Small intestine (tissue), 7 donors: Measurements from ENCODE around the gene EXOSC2. TPM values are rescaled to one million over a fixed set of nuclear protein-coding genes. Genes with fewer than 3 reads are reported as not detected.

Source experiments
- DNase-seq, 2 donors: peaks; one replicate each; pipeline versions ENCODE4 v3.0.0 to v3.0.0-alpha.2; 2013
- FAIRE-seq: peaks from 2 replicates; lab custom pipeline; 2012; peaks lifted over from hg19 to GRCh38; lab: Jason Lieb, UNC
- H3K27ac ChIP-seq, 3 donors: one replicate each; pipeline ENCODE4 v1.5.1; 2013; ENCODE audit warnings: low read length in 2 of 3, mild to moderate bottlenecking in 2 of 3, control low read depth in 1 of 3, inconsistent platforms in 1 of 3, low read depth in 1 of 3, moderate library complexity in 1 of 3
- H3K27me3 ChIP-seq, 3 donors: one replicate each; pipeline ENCODE4 v1.6.1; 2013; ENCODE audit warnings: low read length in 3 of 3, inconsistent platforms in 1 of 3; ENCODE audit not compliant: control insufficient read depth in 3 of 3, insufficient read depth in 3 of 3
- H3K36me3 ChIP-seq, 3 donors: one replicate each; pipeline ENCODE4 v1.6.1; 2013; ENCODE audit warnings: low read length in 3 of 3, inconsistent platforms in 1 of 3, low read depth in 1 of 3, mild to moderate bottlenecking in 1 of 3, moderate library complexity in 1 of 3; ENCODE audit not compliant: control insufficient read depth in 3 of 3, insufficient read depth in 2 of 3
- H3K4me1 ChIP-seq, 3 donors: one replicate each; pipeline ENCODE4 v1.6.1; 2013; ENCODE audit warnings: low read length in 2 of 3, inconsistent platforms in 1 of 3, low read depth in 1 of 3, mild to moderate bottlenecking in 1 of 3, moderate library complexity in 1 of 3; ENCODE audit not compliant: control insufficient read depth in 3 of 3, insufficient read depth in 2 of 3
- H3K4me3 ChIP-seq, 3 donors: one replicate each; pipeline ENCODE4 v1.5.1; 2013; ENCODE audit warnings: low read length in 3 of 3, control low read depth in 1 of 3, inconsistent platforms in 1 of 3, low read depth in 1 of 3, mild to moderate bottlenecking in 1 of 3, moderate library complexity in 1 of 3
- H3K9me3 ChIP-seq, 2 donors: one replicate each; pipeline ENCODE4 v1.6.1; 2013; ENCODE audit warnings: low read depth in 1 of 2, low read length in 1 of 2; ENCODE audit not compliant: control insufficient read depth in 2 of 2, insufficient read depth in 1 of 2
- WGBS, 3 donors: extraction: QIAGEN DNeasy Blood & Tissue Kit; methylation state at CpG; one replicate each; pipeline ENCODE4 v1.1.7; 2013; 5-methylcytosine and 5-hydroxymethylcytosine counted together
- polyA plus RNA-seq, 4 donors: library from polyadenylated mRNA; stranded (reverse) in 3 of 4; unstranded in 1 of 4; fragments of 200-250 nt in 3 of 4; fragments of 120-200 nt in 1 of 4; gene quantifications; one replicate each; pipeline versions ENCODE4 v1.2.1 to v1.2.3, GENCODE V29; 2013
- donor health status: healthy with polysubstance abuse.
- donor health status: control.
- donor health status: control.
- donor health status: Bipolar disorder and iron deficiency.
- donor health status: healthy.

Gene EXOSC2
- polyA plus RNA-seq, 4 donors: 6.0 to 31.5 (median 14.9) TPM

DNA sequence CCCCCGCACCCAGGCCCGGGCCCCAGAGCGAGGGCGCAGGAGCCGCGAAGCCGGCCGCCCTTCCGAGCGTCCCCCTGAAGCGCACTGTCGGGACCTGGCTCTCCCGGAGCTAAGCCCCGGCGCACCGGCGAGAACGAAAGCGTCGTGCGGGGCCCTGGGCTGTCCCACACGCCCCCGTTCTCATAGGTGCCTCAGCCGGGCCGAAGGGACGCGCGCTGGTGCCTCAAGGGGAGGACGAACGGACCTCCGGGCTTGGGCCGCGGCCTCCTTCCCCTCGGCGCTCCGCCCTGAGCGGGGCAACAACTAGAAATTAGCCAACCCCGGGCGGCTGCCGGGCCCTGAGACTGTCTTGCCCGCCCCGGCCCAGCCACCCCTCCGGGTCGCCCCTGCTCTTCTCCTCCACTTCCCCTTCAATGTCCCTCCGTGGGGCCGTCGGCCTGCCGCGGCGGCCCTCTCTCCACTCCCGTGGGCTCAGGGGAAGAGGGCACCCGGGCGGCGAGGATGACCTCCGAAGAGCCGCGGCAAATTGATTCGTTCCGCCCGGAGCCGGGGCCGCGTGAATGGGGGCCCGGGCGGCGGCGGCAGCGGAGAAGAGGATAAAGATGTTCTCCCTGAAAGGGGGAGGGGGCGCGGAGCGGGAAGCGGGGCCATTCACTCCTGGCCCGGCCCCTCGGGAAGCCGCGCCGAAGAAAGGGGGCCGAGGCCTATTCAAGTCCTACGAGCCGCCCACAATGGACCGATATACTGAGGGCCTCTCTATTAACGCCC lies 32.7 kb upstream of the EXOSC2 start:
- WGBS, 3 donors: 2 to 5% (median 3%) methylated on average over 79 to 82 of the region's 82 CpGs
- DNase-seq (peak in 1 of 2 donors; percentile 30), FAIRE-seq (no peak)
- peaks cover 0 to 14% of the 10 kb centered on the region in 2 donors for H3K9me3 ChIP-seq
- no peak overlapping the region for H3K27ac ChIP-seq
- peak overlapping the region in 1 of 3 donors; percentile 20 for H3K4me3 ChIP-seq
- H3K4me1 ChIP-seq: peaks cover 0 to 19% (median 5%) of the 10 kb centered on the region in 3 donors
- no peaks in the 10 kb centered on the region for H3K36me3 ChIP-seq
- H3K27me3 ChIP-seq: peaks cover 35 to 97% (median 63%) of the 10 kb centered on the region in 3 donors

DNA sequence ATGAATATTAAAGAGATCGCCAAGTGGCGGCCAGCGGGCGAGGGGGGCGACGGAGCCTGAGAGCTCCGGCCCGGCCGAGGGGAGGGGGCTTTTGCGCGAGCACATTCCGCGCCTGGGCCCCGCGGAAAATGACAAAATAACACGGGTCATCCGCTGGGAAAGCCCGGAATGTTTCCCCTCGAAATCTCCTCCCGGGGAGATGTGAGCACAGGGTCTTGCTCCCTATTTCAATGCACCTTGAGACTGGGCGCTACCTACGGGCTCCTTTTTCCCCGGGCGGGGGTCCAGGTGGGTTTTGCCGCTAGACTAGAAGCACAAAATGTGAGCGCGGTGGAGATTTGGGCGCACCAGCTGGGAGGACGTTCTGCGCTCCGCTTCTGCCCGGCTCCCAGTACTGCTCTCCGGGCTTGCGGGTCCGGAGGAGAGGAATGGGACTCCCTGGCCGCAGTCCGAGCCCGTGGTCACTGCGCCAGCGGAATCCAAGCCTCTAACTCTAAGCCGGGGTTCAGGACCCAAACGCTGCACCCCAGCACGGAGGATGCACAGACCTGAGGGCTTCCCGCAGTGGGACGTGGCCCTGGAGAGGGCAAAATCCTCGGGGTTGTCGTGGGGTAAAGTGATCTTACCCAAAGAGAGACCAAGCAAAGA lies 32.0 kb upstream of the EXOSC2 start:
- H3K36me3 ChIP-seq: no peaks in the 10 kb centered on the region
- no peak overlapping the region for H3K4me3 ChIP-seq
- FAIRE-seq (no peak), DNase-seq (peak in 1 of 2 donors; percentile 17)
- peaks cover 0 to 14% of the 10 kb centered on the region in 2 donors for H3K9me3 ChIP-seq
- H3K27ac ChIP-seq: no peak overlapping the region
- H3K4me1 ChIP-seq: peaks cover 0 to 21% (median 5%) of the 10 kb centered on the region in 3 donors
- WGBS, 3 donors: 4 to 8% (median 7%) methylated on average over 46 to 47 of the region's 47 CpGs
- peaks cover 41 to 98% (median 64%) of the 10 kb centered on the region in 3 donors for H3K27me3 ChIP-seq

DNA sequence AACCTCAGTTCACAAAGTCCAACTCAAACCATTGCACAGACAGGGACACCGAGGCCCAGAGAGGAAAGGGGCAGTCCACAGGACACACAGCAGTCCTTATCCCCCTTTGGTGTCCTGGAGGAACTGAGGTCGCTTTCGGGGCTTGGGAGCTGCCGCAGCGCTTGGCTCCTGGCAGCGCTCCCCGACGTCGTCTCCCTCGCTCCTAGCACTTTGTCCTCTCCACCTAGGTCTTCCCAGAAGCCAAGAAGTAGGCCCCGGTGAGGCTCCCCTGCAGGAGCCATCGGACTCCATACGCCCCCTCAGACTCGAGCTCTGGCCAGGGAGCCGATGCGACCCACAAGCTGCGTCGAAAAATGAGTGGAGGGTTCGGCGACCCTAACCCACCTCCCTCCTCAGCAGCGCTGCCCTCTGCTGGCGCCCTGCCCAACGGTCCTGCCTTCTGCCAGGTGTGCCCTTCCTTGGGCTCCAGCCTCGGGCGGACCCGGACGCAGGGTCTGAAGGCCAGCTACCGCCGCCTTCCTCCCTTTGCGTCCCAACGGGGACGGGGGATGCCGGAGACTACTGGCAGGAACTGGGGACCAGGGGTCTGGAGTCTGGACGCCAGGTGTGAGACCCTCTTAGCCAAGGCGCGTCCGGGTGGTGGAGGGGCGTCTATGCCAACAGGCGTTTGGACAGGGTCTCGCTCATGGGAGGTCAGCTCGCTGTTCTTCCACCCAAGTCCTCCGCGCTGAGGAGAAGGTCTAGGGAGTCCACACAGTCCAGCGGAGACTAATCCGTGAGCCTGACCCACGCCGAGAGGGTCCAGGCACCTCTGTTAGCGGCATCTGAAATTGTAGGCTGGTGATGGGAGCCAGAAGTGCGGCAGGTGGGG lies 31.2 kb upstream of the EXOSC2 start:
- peak in 1 of 2 donors; percentile 23 for DNase-seq

DNA sequence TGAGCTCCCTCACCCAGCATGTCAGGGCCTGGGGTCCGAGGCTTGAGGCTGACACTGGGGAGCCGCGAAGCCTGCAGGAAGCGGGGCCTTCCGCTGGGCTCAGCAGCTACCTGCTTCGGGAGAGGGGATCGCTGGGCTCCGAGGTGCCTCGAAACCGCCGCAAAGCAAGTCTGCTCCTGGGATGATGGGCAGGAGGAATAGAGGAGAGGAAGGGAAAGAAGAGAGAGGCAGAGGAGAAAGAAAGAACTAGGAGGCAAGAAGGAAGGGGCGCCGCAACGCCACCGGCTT lies 30.7 kb upstream of the EXOSC2 start:
- WGBS, 3 donors: 3 to 5% (median 4%) methylated on average over 15 of the region's 15 CpGs
- DNase-seq (peak in 1 of 2 donors; percentile 29), FAIRE-seq (no peak)
- Histone ChIP-seq H3K4me3 (no peak overlapping the region), H3K9me3 (peaks cover 0 to 14% of the 10 kb centered on the region in 2 donors), H3K4me1 (peaks cover 0 to 21% (median 5%) of the 10 kb centered on the region in 3 donors), H3K36me3 (no peaks in the 10 kb centered on the region), H3K27ac (no peak overlapping the region), H3K27me3 (peaks cover 50 to 97% (median 70%) of the 10 kb centered on the region in 3 donors)

More for the DNA sequence above, 31.2 kb upstream of the EXOSC2 start:
- no peak overlapping the region for H3K27ac ChIP-seq
- 6 to 7% (median 6%) methylated on average over 44 to 49 of the region's 49 CpGs for WGBS, 3 donors
- H3K9me3 ChIP-seq: peaks cover 0 to 14% of the 10 kb centered on the region in 2 donors
- no peak for FAIRE-seq
- no peak overlapping the region for H3K4me3 ChIP-seq
- peaks cover 45 to 97% (median 67%) of the 10 kb centered on the region in 3 donors for H3K27me3 ChIP-seq
- H3K36me3 ChIP-seq: no peaks in the 10 kb centered on the region
- H3K4me1 ChIP-seq: peaks cover 0 to 21% (median 5%) of the 10 kb centered on the region in 3 donors

DNA sequence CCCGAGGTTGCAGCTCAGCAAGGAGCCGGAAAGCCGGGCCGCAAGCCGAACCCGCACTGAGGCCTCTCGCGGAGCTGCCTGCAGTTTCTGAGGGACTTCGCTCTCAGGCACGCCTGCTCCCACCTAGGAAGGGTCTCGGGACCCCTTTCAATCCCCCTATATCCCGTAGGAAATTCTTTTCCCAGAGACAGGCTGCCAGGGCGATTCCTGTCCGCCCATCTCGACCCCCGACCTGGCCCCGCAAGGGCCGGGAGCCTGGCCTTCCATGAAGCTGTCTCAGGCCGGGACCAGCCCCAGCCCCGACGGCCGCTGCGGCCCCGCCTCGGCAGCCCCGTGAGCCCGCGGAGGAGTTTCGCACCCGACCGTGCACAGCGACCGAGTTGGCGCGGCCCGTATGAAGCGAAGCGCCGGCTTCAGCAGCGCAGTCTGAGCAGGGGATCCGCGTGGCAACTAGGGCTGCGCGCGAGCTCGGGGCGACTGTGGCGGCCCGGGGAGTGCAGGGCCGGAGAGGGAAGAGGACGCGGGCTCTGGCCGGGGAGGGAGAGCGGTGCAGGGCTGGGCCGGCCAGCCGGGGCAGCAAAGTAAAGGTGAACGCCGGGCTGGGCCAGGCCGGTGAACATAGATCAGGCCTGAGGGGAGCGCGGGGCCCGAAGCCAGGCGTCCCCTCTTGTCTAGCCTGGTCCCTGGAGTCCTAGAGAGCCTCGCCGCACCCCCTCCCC lies 30.2 kb upstream of the EXOSC2 start:
- peaks cover 0 to 21% (median 5%) of the 10 kb centered on the region in 3 donors for H3K4me1 ChIP-seq
- H3K27ac ChIP-seq: no peak overlapping the region
- H3K4me3 ChIP-seq: no peak overlapping the region
- DNase-seq (peak in 1 of 2 donors; percentile 39), FAIRE-seq (no peak)
- 2 to 5% (median 2%) methylated on average over 45 to 65 of the region's 65 CpGs for WGBS, 3 donors
- H3K27me3 ChIP-seq: peaks cover 50 to 97% (median 72%) of the 10 kb centered on the region in 3 donors
- H3K9me3 ChIP-seq: peaks cover 0 to 12% of the 10 kb centered on the region in 2 donors
- no peaks in the 10 kb centered on the region for H3K36me3 ChIP-seq

DNA sequence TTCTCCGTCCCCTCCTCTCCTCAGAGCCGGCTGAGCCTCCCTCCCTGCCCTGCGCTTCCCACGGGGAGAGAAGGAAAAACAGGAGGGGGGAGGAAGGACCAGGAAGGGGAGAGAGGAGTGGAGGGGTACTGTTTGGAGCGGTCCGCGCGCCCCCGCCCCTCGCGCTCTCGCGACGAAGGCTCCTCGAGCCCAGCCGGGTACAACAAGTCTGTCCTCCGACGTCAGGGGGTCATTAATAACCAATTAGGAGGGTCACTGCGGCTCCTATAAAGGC lies 29.7 kb upstream of the EXOSC2 start:
- Histone ChIP-seq H3K4me3 (no peak overlapping the region), H3K9me3 (peaks cover 0 to 7% of the 10 kb centered on the region in 2 donors), H3K36me3 (no peaks in the 10 kb centered on the region), H3K27ac (no peak overlapping the region), H3K27me3 (peaks cover 50 to 97% (median 68%) of the 10 kb centered on the region in 3 donors), H3K4me1 (peaks cover 0 to 21% (median 5%) of the 10 kb centered on the region in 3 donors)
- no peak for FAIRE-seq
- 1 to 10% (median 4%) methylated on average over 14 to 19 of the region's 19 CpGs for WGBS, 3 donors
- no peak for DNase-seq

DNA sequence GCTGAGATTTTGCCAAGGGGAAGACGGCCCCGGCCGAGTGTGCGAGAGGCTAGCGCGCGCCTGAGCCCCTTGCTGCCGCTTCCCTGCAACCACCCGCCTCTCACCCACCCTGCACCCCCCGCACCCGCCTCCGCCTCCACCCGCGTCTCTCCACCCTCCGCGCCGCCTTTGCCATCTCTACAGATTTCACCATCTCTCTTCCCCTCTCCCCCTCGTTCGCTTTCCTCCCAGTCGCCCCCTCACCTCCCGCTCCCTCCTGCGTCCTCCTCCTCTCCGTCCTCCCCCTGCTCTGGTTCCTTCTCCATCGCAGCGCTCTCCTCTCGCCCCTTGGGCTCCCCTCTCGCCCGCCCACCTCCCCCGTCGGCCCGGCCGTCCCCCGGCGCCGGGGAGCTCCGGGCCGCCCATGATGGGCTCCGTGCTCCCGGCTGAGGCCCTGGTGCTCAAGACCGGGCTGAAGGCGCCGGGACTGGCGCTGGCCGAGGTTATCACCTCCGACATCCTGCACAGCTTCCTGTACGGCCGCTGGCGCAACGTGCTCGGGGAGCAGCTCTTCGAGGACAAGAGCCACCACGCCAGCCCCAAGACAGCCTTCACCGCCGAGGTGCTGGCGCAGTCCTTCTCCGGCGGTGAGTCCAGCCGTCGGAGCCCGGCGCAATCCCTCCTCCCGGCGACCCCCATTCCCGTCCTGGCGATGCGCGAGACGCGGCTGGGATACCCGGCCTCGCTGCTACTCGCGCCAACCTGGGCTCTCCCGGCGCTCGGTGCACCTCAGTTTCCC lies 29.1 kb upstream of the EXOSC2 start, which contains the start of gene PRDM12:
Gene PRDM12 (plus strand): TSS at position 344 of the 778 bp plus-strand sequence. CDS start 60 bp downstream, at position 404.
- Histone ChIP-seq H3K27ac (no peak within 1 kb of the TSS), H3K36me3 (no peaks in the 10 kb centered on the region)

More for the DNA sequence above, 29.1 kb upstream of the EXOSC2 start, which contains the start of gene PRDM12:
- peak in 1 of 2 donors; percentile 38 for DNase-seq
- Histone ChIP-seq H3K9me3 (peaks cover 0 to 2% of the 10 kb centered on the region in 2 donors), H3K27me3 (peaks cover 46 to 92% (median 63%) of the 10 kb centered on the region in 3 donors), H3K4me1 (peaks cover 0 to 21% (median 5%) of the 10 kb centered on the region in 3 donors), H3K4me3 (no peak within 1 kb of the TSS)
- 4 to 9% (median 5%) methylated on average over 52 to 76 of the region's 76 CpGs for WGBS, 3 donors
- no peak for FAIRE-seq
